ENCODE measurements around the gene ZMYND19.
"Not testable (repeated sequence)": the region's sequence is repeated elsewhere in the genome, so short reads cannot be mapped to it uniquely, and the experiment has no call there.

DNA sequence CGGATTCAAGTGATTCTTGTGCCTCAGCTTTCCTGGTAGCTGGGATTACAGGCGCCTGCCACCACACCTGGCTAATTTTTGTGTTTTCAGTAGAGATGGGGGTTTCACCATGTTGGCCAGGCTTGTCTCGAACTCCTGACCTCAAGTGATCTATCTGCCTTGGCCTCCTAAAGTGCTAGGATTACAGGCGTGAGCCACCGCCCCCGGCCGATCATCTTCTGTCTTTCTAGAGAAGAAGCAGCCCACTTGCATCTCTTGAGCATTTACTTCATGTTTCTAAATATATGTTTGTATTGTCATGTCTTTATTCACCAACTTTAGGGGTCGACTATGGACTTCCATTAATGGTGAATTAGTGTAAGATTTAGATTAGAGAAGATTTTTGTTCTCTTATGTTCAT, 31.9 kb upstream of the ZMYND19 start:
- not testable (repeated sequence) for TF ChIP-seq GABPA (IDR thresholded peaks at IDR 0.05; ENCODE audit: low read depth); SPI1 (IDR thresholded peaks at IDR 0.05; ENCODE audit: borderline replicate concordance, low read depth)
- TF ChIP-seq, protein P1, sequence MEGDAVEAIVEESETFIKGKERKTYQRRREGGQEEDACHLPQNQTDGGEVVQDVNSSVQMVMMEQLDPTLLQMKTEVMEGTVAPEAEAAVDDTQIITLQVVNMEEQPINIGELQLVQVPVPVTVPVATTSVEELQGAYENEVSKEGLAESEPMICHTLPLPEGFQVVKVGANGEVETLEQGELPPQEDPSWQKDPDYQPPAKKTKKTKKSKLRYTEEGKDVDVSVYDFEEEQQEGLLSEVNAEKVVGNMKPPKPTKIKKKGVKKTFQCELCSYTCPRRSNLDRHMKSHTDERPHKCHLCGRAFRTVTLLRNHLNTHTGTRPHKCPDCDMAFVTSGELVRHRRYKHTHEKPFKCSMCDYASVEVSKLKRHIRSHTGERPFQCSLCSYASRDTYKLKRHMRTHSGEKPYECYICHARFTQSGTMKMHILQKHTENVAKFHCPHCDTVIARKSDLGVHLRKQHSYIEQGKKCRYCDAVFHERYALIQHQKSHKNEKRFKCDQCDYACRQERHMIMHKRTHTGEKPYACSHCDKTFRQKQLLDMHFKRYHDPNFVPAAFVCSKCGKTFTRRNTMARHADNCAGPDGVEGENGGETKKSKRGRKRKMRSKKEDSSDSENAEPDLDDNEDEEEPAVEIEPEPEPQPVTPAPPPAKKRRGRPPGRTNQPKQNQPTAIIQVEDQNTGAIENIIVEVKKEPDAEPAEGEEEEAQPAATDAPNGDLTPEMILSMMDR (IDR thresholded peaks at IDR 0.05; ENCODE audit: insufficient read depth, low read length), result not testable (repeated sequence)
